22Rv1 (cell line): Measurements from ENCODE around the gene TMEM184A.

Experiments
- CTCF ChIP-seq: fragments of 450-650 bp; IDR thresholded peaks from 2 replicates; pipeline ENCODE4 v1.5.1; 2017; ENCODE audit warnings: mild to moderate bottlenecking
- ZFX ChIP-seq: fragments of 450-650 bp; IDR thresholded peaks from 2 replicates; pipeline ENCODE4 v1.6.1; 2017; ENCODE audit warnings: antibody characterized with exemption, borderline replicate concordance

GRCh38 chr7:1532456-1533254 is 23.4 kb downstream of the TMEM184A start:
- TF ChIP-seq CTCF, result no peak
- TF ChIP-seq ZFX, result no peak
